ENCODE results near the gene RHOH. TPM values are rescaled to one million over a fixed set of nuclear protein-coding genes. Genes with fewer than 3 reads are reported as not detected.

Gene RHOH
- total and polyA plus RNA-seq, 9 of the 15 experiments (the other 6 are each of a cell fraction or from before 2014, with no cell fraction given), result 14.3 to 37.7 (median 23.2) TPM

DNA sequence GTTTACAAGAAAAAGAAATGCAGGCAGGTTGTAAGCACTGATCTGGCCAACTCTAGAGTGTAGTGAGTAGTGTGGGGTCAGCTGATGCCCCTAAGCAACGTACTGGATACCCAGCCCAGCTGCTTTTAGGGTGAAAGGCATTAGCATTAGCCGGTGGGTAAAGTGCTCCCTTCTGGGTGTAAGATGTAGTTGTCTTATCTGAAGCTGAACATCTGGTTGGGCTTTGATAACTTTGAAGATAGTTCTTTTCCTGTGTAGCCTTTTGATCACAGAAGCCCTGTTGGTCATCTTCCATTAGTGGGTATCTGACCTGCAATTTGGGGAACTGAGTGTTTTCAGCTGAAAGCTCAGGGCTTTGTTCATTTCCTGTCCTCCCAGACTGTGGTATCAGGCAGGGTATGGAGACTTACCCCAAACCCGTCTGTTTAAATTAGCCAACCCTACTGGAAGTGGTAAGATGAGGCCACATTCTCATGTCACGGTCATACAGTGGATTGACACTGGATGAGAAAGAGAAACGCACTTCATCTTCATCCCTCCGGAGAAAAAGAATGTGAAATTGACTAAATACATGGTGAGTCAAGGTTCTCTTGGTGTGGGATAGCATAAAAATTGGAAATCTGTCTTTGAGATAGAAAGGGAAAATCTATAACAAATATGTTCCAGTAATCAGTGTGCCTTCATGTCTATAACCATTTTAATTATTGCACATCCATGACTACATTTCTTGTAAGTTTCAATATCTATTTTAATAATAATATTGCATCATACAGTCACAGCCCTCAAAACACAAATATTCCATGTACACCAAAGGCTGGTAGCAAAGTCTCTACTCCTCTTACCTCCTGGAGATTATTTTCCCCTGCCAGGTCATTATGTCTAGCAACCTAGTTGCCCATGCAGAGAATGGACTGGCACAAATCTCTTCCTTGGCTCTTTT lies 8.7 kb downstream of the RHOH start (continued):
- TF ChIP-seq E2F6 (IDR thresholded peaks at IDR 0.05; ENCODE audit: borderline replicate concordance in 1 of 2, extremely low read depth in 1 of 2, insufficient read depth in 1 of 2, insufficient read length in 1 of 2, low read depth in 1 of 2, low read length in 1 of 2, poor library complexity in 1 of 2, severe bottlenecking in 1 of 2) (no peak), TRIM25 (IDR thresholded peaks at IDR 0.05; ENCODE audit: borderline replicate concordance) (no peak), ZSCAN29 (IDR thresholded peaks at IDR 0.05) (no peak), RBM39 (optimal IDR thresholded peaks at IDR 0.05; ENCODE audit: low read depth, low read length) (no peak), MCM2 (IDR thresholded peaks at IDR 0.05; ENCODE audit: low read depth) (no peak), FOXJ3 (CRISPR knock-in tag; IDR thresholded peaks at IDR 0.05) (no peak), ZNF24 (IDR thresholded peaks at IDR 0.05) (no peak), CREB3 (tag; conservative IDR thresholded peaks at IDR 0.05; ENCODE audit: low read depth) (no peak; the same call in none of the 2 replicates), MTA2 (IDR thresholded peaks at IDR 0.05; ENCODE audit: low read depth) (peak; percentile 73), ETV1 (tag; conservative IDR thresholded peaks at IDR 0.05; ENCODE audit: low read depth) (peak; percentile 77), ZNF445 (CRISPR knock-in tag; IDR thresholded peaks at IDR 0.05; ENCODE audit: low read depth) (no peak), CBX2 (IDR thresholded peaks at IDR 0.05; ENCODE audit: insufficient read depth, low read length, poor library complexity, severe bottlenecking) (no peak), HDAC1 (IDR thresholded peaks at IDR 0.05) (peak in 1 of 2 experiments; percentile 61; a peak in 2 of 4 replicates), ZBTB12 (CRISPR knock-in tag; IDR thresholded peaks at IDR 0.05) (peak; percentile 55), MED1 (CRISPR knock-in tag; IDR thresholded peaks at IDR 0.05; ENCODE audit: borderline replicate concordance) (no peak), ETV5 (CRISPR knock-in tag; IDR thresholded peaks at IDR 0.05; ENCODE audit: low read depth) (no peak), CBX8 (IDR thresholded peaks at IDR 0.05; ENCODE audit: borderline replicate concordance, extremely low read depth, low read depth, low read length, poor library complexity, severe bottlenecking) (no peak), POLR2B (IDR thresholded peaks at IDR 0.05; ENCODE audit: low read depth, partially characterized antibody) (peak; percentile 67), ZNF589 (CRISPR knock-in tag; IDR thresholded peaks at IDR 0.05; ENCODE audit: low read depth) (peak; percentile 82)
- TF ChIP-seq, protein P1, sequence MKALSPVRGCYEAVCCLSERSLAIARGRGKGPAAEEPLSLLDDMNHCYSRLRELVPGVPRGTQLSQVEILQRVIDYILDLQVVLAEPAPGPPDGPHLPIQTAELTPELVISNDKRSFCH (CRISPR knock-in tag; IDR thresholded peaks at IDR 0.05), result no peak
- TF ChIP-seq, protein P1 (tag; IDR thresholded peaks at IDR 0.05), result no peak; the same call in 1 of the 2 replicates

All from K562 (cell line).